Neural cell (in vitro differentiated cells): ENCODE measurements around the gene PIGP.
"Not testable (repeated sequence)": the region's sequence is repeated elsewhere in the genome, so short reads cannot be mapped to it uniquely, and the experiment has no call there.

Experiments
- EP300 ChIP-seq: fragments of 450-650 bp; conservative IDR thresholded peaks from 2 replicates; pipeline ENCODE4 v1.6.1; 2014; ENCODE audit warnings: antibody characterized with exemption, mild to moderate bottlenecking, moderate library complexity; ENCODE audit not compliant: poor library complexity, severe bottlenecking
- POLR2AphosphoS5 ChIP-seq: IDR thresholded peaks from 2 replicates; pipeline ENCODE4 v1.6.1; 2012
- SMC3 ChIP-seq: fragments of 450-650 bp; conservative IDR thresholded peaks from 2 replicates; pipeline ENCODE4 v1.6.1; 2014; ENCODE audit warnings: antibody characterized with exemption, mild to moderate bottlenecking, moderate library complexity; ENCODE audit not compliant: poor library complexity

DNA sequence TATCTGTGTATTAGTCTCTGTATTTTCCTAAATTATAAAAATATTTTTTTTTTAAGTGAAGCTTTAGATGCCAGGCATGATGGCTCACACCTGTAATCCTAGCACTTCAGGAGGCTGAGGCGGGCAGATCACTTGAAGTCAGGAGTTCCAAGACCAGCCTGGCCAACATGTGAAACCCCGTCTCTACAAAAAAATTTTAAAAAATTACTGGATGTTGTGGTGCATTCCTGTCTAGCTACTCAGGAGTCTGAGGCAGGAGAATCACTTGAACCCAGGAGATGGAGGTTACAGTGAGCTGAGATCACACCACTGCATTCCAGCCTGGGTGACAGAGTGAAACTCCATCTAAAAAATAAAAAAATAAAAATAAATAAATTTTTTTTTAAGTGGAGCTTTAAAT, 43.6 kb upstream of the PIGP start:
- TF ChIP-seq POLR2AphosphoS5, EP300, SMC3: not testable (repeated sequence)
